HFFc6 (cell line): Measurements from ENCODE around the gene PAMR1. TPM values are rescaled to one million over a fixed set of nuclear protein-coding genes. Genes with fewer than 3 reads are reported as not detected.

Experiments
- DNase-seq: peaks from one replicate; pipeline ENCODE4 v3.0.0-alpha.2; 2018
- H3K27ac Mint-ChIP-seq: 2 replicates; pipeline ENCODE4 v1.8.0; 2020; ENCODE audit warnings: mild to moderate bottlenecking, mixed read lengths
- H3K27me3 Mint-ChIP-seq: 2 replicates; pipeline ENCODE4 v1.8.0; 2021; ENCODE audit warnings: mild to moderate bottlenecking, moderate library complexity, mixed read lengths; ENCODE audit not compliant: insufficient read depth
- H3K36me3 Mint-ChIP-seq: 2 replicates; pipeline ENCODE4 v1.8.0; 2021; ENCODE audit warnings: low read depth, mixed read lengths
- H3K4me1 Mint-ChIP-seq: 2 replicates; pipeline ENCODE4 v1.8.0; 2020; ENCODE audit warnings: low read depth, mixed read lengths
- H3K4me3 Mint-ChIP-seq: 2 replicates; pipeline ENCODE4 v1.8.0; 2020; ENCODE audit warnings: mild to moderate bottlenecking, moderate library complexity, mixed read lengths
- H3K9me3 Mint-ChIP-seq: 2 replicates; pipeline ENCODE4 v1.8.0; 2020; ENCODE audit warnings: mild to moderate bottlenecking, mixed read lengths
- CTCF ChIP-seq: fragments of 200-600 bp; sonication (generic); IDR thresholded peaks from 2 replicates; pipeline ENCODE4 v1.5.0; 2021; ENCODE audit warnings: antibody characterized with exemption, mild to moderate bottlenecking
- total RNA-seq, 6 experiments: library from RNA; stranded (reverse); fragmentation: NEBNext Ultra II Directional; extraction: Animal tissue kit (Norgen Biotek cat#: 25700); gene quantifications; 2 replicates in 1 of 6; 3 replicates in 5 of 6; pipeline ENCODE4 v1.2.3, GENCODE V29; 2021

The PAMR1 gene
- total RNA-seq, 6 experiments from 2014 or later: 151 to 209 (median 191) TPM

- Mint-ChIP-seq H3K9me3 (no peaks in the 10 kb centered on the region), H3K27me3 (peaks cover 2% of the 10 kb centered on the region; the same call in 1 of the 2 replicates), H3K27ac (peak overlapping the region; percentile 90), H3K4me1 (peaks cover 65% of the 10 kb centered on the region), H3K36me3 (no peaks in the 10 kb centered on the region), H3K4me3 (peak overlapping the region; percentile 63)
- TF ChIP-seq CTCF: peak; percentile 75
- peak; percentile 56 for DNase-seq
Observed at GRCh38 chr11:35554491-35555437, 29.3 kb upstream of the PAMR1 start.

DNA sequence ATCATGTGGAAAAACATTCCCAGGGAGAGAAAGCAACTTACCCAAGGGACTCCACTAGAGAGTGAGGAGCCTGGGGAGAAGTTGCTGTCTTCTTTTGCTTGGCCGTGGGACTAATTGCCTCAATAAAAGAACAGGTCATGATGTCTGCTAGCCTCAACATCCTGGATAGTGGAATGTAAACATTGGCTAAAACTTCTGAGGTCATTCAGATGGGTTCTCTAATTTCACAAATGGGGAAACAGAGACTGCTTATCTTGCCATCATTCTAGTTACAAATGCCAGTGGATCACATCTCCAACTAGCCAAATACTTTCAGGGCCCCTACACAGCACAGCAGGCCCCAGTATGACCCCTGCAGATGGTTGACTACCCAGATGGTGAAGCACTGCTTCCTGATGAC is 28.4 kb upstream of the PAMR1 start:
- Mint-ChIP-seq H3K27me3 (peaks cover 2% of the 10 kb centered on the region; the same call in 1 of the 2 replicates), H3K9me3 (no peaks in the 10 kb centered on the region), H3K4me3 (peak overlapping the region; percentile 63), H3K36me3 (no peaks in the 10 kb centered on the region), H3K27ac (peak overlapping the region; percentile 90), H3K4me1 (peaks cover 75% of the 10 kb centered on the region)
- no peak for TF ChIP-seq CTCF
- peak; percentile 91 for DNase-seq

- Mint-ChIP-seq H3K27ac (peak overlapping the region; percentile 35; the same call in 1 of the 2 replicates), H3K4me3 (peak overlapping the region; percentile 12; the same call in 1 of the 2 replicates), H3K4me1 (peaks cover 83% of the 10 kb centered on the region), H3K27me3 (peaks cover 2% of the 10 kb centered on the region; the same call in 1 of the 2 replicates), H3K9me3 (no peaks in the 10 kb centered on the region), H3K36me3 (no peaks in the 10 kb centered on the region)
- no peak for DNase-seq
- TF ChIP-seq CTCF: no peak
Observed at GRCh38 chr11:35553021-35553420, 27.6 kb upstream of the PAMR1 start.

GRCh38 chr11:35552616-35553015 is 27.2 kb upstream of the PAMR1 start:
- H3K36me3 Mint-ChIP-seq: no peaks in the 10 kb centered on the region
- TF ChIP-seq CTCF: no peak
- H3K4me3 Mint-ChIP-seq: peak overlapping the region; percentile 12; the same call in 1 of the 2 replicates
- peaks cover 2% of the 10 kb centered on the region; the same call in 1 of the 2 replicates for H3K27me3 Mint-ChIP-seq
- peaks cover 85% of the 10 kb centered on the region for H3K4me1 Mint-ChIP-seq
- no peaks in the 10 kb centered on the region for H3K9me3 Mint-ChIP-seq
- peak overlapping the region; percentile 6; the same call in 1 of the 2 replicates for H3K27ac Mint-ChIP-seq
- DNase-seq: no peak

- peak; percentile 52 for DNase-seq
- Mint-ChIP-seq H3K4me3 (peak overlapping the region; percentile 29), H3K9me3 (no peaks in the 10 kb centered on the region), H3K36me3 (no peaks in the 10 kb centered on the region), H3K4me1 (peaks cover 95% of the 10 kb centered on the region), H3K27ac (peak overlapping the region; percentile 84), H3K27me3 (peaks cover 2% of the 10 kb centered on the region; the same call in 1 of the 2 replicates)
- no peak for TF ChIP-seq CTCF
Observed at GRCh38 chr11:35550374-35551036, 25.1 kb upstream of the PAMR1 start.
